ENCODE data around the gene AFM. TPM values are rescaled to one million over a fixed set of nuclear protein-coding genes. Genes with fewer than 3 reads are reported as not detected.

AFM gene
- total and polyA plus RNA-seq, 2 donors (not counting 1 experiment from before 2014, with no cell fraction given) = not detected

GRCh38 chr4:73445383-73446335 is 35.9 kb upstream of the AFM start:
- no peaks in the 10 kb centered on the region for H3K27me3 ChIP-seq (ENCODE audit: control insufficient read depth, insufficient read depth, low read length)
- no peaks in the 10 kb centered on the region for H3K9me3 ChIP-seq (ENCODE audit: control insufficient read depth, insufficient read depth, low read depth, low read length)
- no peak overlapping the region for H3K9ac ChIP-seq (ENCODE audit: insufficient read depth, low read length)
- TF ChIP-seq EZH2 (IDR thresholded peaks at IDR 0.05; ENCODE audit: low read length, missing control alignments) = no peak
- TF ChIP-seq, protein P1, sequence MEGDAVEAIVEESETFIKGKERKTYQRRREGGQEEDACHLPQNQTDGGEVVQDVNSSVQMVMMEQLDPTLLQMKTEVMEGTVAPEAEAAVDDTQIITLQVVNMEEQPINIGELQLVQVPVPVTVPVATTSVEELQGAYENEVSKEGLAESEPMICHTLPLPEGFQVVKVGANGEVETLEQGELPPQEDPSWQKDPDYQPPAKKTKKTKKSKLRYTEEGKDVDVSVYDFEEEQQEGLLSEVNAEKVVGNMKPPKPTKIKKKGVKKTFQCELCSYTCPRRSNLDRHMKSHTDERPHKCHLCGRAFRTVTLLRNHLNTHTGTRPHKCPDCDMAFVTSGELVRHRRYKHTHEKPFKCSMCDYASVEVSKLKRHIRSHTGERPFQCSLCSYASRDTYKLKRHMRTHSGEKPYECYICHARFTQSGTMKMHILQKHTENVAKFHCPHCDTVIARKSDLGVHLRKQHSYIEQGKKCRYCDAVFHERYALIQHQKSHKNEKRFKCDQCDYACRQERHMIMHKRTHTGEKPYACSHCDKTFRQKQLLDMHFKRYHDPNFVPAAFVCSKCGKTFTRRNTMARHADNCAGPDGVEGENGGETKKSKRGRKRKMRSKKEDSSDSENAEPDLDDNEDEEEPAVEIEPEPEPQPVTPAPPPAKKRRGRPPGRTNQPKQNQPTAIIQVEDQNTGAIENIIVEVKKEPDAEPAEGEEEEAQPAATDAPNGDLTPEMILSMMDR (conservative IDR thresholded peaks at IDR 0.05 in 1 of 2, IDR thresholded peaks at IDR 0.05 in 1 of 2; ENCODE audit: low read depth in 1 of 2, low read length in 2 of 2) = no peak
- H3K79me2 ChIP-seq (ENCODE audit: control insufficient read depth, insufficient read depth, low read length) = no peaks in the 10 kb centered on the region
- peaks cover 3% of the 10 kb centered on the region for H3K4me1 ChIP-seq (ENCODE audit: control insufficient read depth, extremely low read depth, insufficient read depth, low read length)
- no peak for DNase-seq (ENCODE audit: low read depth in 2 of 2)
- no peak overlapping the region for H2AFZ ChIP-seq (ENCODE audit: low read length)
- H3K4me2 ChIP-seq (ENCODE audit: extremely low read depth, insufficient read depth, low read length) = no peak overlapping the region
- H4K20me1 ChIP-seq (ENCODE audit: control insufficient read depth, extremely low read depth, insufficient read depth, low read length) = no peaks in the 10 kb centered on the region
- no peak overlapping the region for H3K4me3 ChIP-seq (replicated peaks in 1 of 4; ENCODE audit: control extremely low read depth in 1 of 4, insufficient read depth in 1 of 4, low read depth in 3 of 4, low read length in 4 of 4)
- no peak overlapping the region for H3K27ac ChIP-seq (ENCODE audit: insufficient read depth, low read length)
- no peaks in the 10 kb centered on the region for H3K36me3 ChIP-seq (ENCODE audit: control insufficient read depth, insufficient read depth, low read length)

GRCh38 chr4:73446336-73446938 is 35.1 kb upstream of the AFM start:
- H3K27me3 ChIP-seq (ENCODE audit: control insufficient read depth, insufficient read depth, low read length) = no peaks in the 10 kb centered on the region
- no peaks in the 10 kb centered on the region for H3K9me3 ChIP-seq (ENCODE audit: control insufficient read depth, insufficient read depth, low read depth, low read length)
- H2AFZ ChIP-seq (ENCODE audit: low read length) = no peak overlapping the region
- H3K27ac ChIP-seq (ENCODE audit: insufficient read depth, low read length) = no peak overlapping the region
- peaks cover 4% of the 10 kb centered on the region for H3K4me1 ChIP-seq (ENCODE audit: control insufficient read depth, extremely low read depth, insufficient read depth, low read length)
- no peak overlapping the region for H3K4me3 ChIP-seq (replicated peaks in 1 of 4; ENCODE audit: control extremely low read depth in 1 of 4, insufficient read depth in 1 of 4, low read depth in 3 of 4, low read length in 4 of 4)
- DNase-seq (ENCODE audit: low read depth in 2 of 2) = peak; percentile 44 to 64
- H3K36me3 ChIP-seq (ENCODE audit: control insufficient read depth, insufficient read depth, low read length) = no peaks in the 10 kb centered on the region
- no peak overlapping the region for H3K4me2 ChIP-seq (ENCODE audit: extremely low read depth, insufficient read depth, low read length)
- H3K9ac ChIP-seq (ENCODE audit: insufficient read depth, low read length) = no peak overlapping the region
- no peaks in the 10 kb centered on the region for H3K79me2 ChIP-seq (ENCODE audit: control insufficient read depth, insufficient read depth, low read length)
- TF ChIP-seq, protein P1 (conservative IDR thresholded peaks at IDR 0.05 in 1 of 2, IDR thresholded peaks at IDR 0.05 in 1 of 2; ENCODE audit: low read depth in 1 of 2, low read length in 2 of 2) = peak; percentile 78 to 87
- no peak for TF ChIP-seq EZH2 (IDR thresholded peaks at IDR 0.05; ENCODE audit: low read length, missing control alignments)
- no peaks in the 10 kb centered on the region for H4K20me1 ChIP-seq (ENCODE audit: control insufficient read depth, extremely low read depth, insufficient read depth, low read length)

GRCh38 chr4:73447671-73448070 is 33.9 kb upstream of the AFM start:
- no peak overlapping the region for H3K4me3 ChIP-seq (replicated peaks in 1 of 4; ENCODE audit: control extremely low read depth in 1 of 4, insufficient read depth in 1 of 4, low read depth in 3 of 4, low read length in 4 of 4)
- no peak overlapping the region for H3K27ac ChIP-seq (ENCODE audit: insufficient read depth, low read length)
- TF ChIP-seq, protein P1 (conservative IDR thresholded peaks at IDR 0.05 in 1 of 2, IDR thresholded peaks at IDR 0.05 in 1 of 2; ENCODE audit: low read depth in 1 of 2, low read length in 2 of 2) = no peak
- no peak for TF ChIP-seq EZH2 (IDR thresholded peaks at IDR 0.05; ENCODE audit: low read length, missing control alignments)
- no peak overlapping the region for H3K9ac ChIP-seq (ENCODE audit: insufficient read depth, low read length)
- H3K9me3 ChIP-seq (ENCODE audit: control insufficient read depth, insufficient read depth, low read depth, low read length) = no peaks in the 10 kb centered on the region
- H3K4me1 ChIP-seq (ENCODE audit: control insufficient read depth, extremely low read depth, insufficient read depth, low read length) = peaks cover 5% of the 10 kb centered on the region
- no peaks in the 10 kb centered on the region for H3K36me3 ChIP-seq (ENCODE audit: control insufficient read depth, insufficient read depth, low read length)
- H3K27me3 ChIP-seq (ENCODE audit: control insufficient read depth, insufficient read depth, low read length) = no peaks in the 10 kb centered on the region
- no peak overlapping the region for H2AFZ ChIP-seq (ENCODE audit: low read length)
- H3K4me2 ChIP-seq (ENCODE audit: extremely low read depth, insufficient read depth, low read length) = no peak overlapping the region
- no peaks in the 10 kb centered on the region for H3K79me2 ChIP-seq (ENCODE audit: control insufficient read depth, insufficient read depth, low read length)
- peak; percentile 11 to 82 for DNase-seq (ENCODE audit: low read depth in 2 of 2)
- H4K20me1 ChIP-seq (ENCODE audit: control insufficient read depth, extremely low read depth, insufficient read depth, low read length) = no peaks in the 10 kb centered on the region
